Astrocyte (in vitro differentiated cells and primary cell): ENCODE measurements around the gene CSTF1. TPM values are rescaled to one million over a fixed set of nuclear protein-coding genes. Genes with fewer than 3 reads are reported as not detected.
A peak's percentile ranks its signal among the peaks of the same experiment; 100 is the strongest.

ENCODE experiments used
- DNase-seq: peaks from one replicate; pipeline ENCODE4 v3.0.0-alpha.2; 2010; ENCODE audit warnings: low read depth
- FAIRE-seq: peaks from 2 replicates; lab custom pipeline; 2011; peaks lifted over from hg19 to GRCh38; lab: Jason Lieb, UNC
- H2AFZ ChIP-seq: 2 replicates; pipeline ENCODE4 v1.6.0; 2012; ENCODE audit warnings: low read depth, low read length, inconsistent platforms
- H3K27ac ChIP-seq: 2 replicates; pipeline ENCODE4 v1.5.1; 2011; ENCODE audit warnings: low read depth, low read length, inconsistent platforms
- H3K27me3 ChIP-seq: 2 replicates; pipeline ENCODE4 v1.6.0; 2011; ENCODE audit warnings: low read length, inconsistent platforms; ENCODE audit not compliant: insufficient read depth
- H3K36me3 ChIP-seq: 2 replicates; pipeline ENCODE4 v1.5.1; 2011; ENCODE audit warnings: low read length, inconsistent platforms; ENCODE audit not compliant: insufficient read depth
- H3K4me1 ChIP-seq: 2 replicates; pipeline ENCODE4 v1.5.1; 2011; ENCODE audit warnings: low read length, inconsistent platforms; ENCODE audit not compliant: insufficient read depth
- H3K4me2 ChIP-seq: 2 replicates; pipeline ENCODE4 v1.6.0; 2012; ENCODE audit warnings: low read length, inconsistent platforms
- H3K4me3 ChIP-seq: 2 replicates; pipeline ENCODE4 v1.5.1; 2011; ENCODE audit warnings: low read depth, mild to moderate bottlenecking, low read length, inconsistent platforms; ENCODE audit not compliant: insufficient read depth
- H3K79me2 ChIP-seq: 2 replicates; pipeline ENCODE4 v1.6.0; 2012; ENCODE audit warnings: mild to moderate bottlenecking, low read length, inconsistent platforms; ENCODE audit not compliant: insufficient read depth
- H3K9ac ChIP-seq: 2 replicates; pipeline ENCODE4 v1.6.0; 2012; ENCODE audit warnings: mild to moderate bottlenecking, low read length, inconsistent platforms
- H3K9me3 ChIP-seq: 2 replicates; pipeline ENCODE4 v1.5.1; 2012; ENCODE audit warnings: low read depth, mild to moderate bottlenecking, low read length, inconsistent platforms; ENCODE audit not compliant: insufficient read depth
- H4K20me1 ChIP-seq: 2 replicates; pipeline ENCODE4 v1.6.0; 2012; ENCODE audit warnings: low read length, inconsistent platforms; ENCODE audit not compliant: insufficient read depth
- H3K27ac Mint-ChIP-seq: one replicate; pipeline ENCODE4 v1.8.0; 2021; ENCODE audit warnings: mild to moderate bottlenecking, mixed read lengths; ENCODE audit not compliant: unreplicated experiment
- H3K27me3 Mint-ChIP-seq: one replicate; pipeline ENCODE4 v1.8.0; 2021; ENCODE audit warnings: low read depth, mixed read lengths; ENCODE audit not compliant: unreplicated experiment
- H3K36me3 Mint-ChIP-seq: one replicate; pipeline ENCODE4 v1.8.0; 2021; ENCODE audit warnings: low read depth, mixed read lengths; ENCODE audit not compliant: unreplicated experiment
- H3K4me1 Mint-ChIP-seq: one replicate; pipeline ENCODE4 v1.8.0; 2021; ENCODE audit warnings: low read depth, mixed read lengths; ENCODE audit not compliant: unreplicated experiment
- H3K4me3 Mint-ChIP-seq: one replicate; pipeline ENCODE4 v1.8.0; 2021; ENCODE audit warnings: mild to moderate bottlenecking, moderate library complexity, mixed read lengths; ENCODE audit not compliant: unreplicated experiment
- H3K9me3 Mint-ChIP-seq: one replicate; pipeline ENCODE4 v1.8.0; 2021; ENCODE audit warnings: mild to moderate bottlenecking, mixed read lengths; ENCODE audit not compliant: unreplicated experiment
- CTCF ChIP-seq: IDR thresholded peaks from 2 replicates; pipeline ENCODE4 v1.5.1; 2011; ENCODE audit warnings: low read depth, mild to moderate bottlenecking, inconsistent platforms, low read length, moderate library complexity; ENCODE audit not compliant: insufficient read depth
- EZH2 ChIP-seq: IDR thresholded peaks from 2 replicates; pipeline ENCODE4 v1.6.1; 2012; ENCODE audit warnings: mild to moderate bottlenecking, low read length, inconsistent platforms; ENCODE audit not compliant: insufficient read depth
- total RNA-seq: library from RNA; stranded (reverse); gene quantifications from 2 replicates; pipeline ENCODE4 v1.2.1, GENCODE V29; 2021

Gene CSTF1
- total RNA-seq, 1 donor from 2014 or later = 30.3 TPM

GRCh38 chr20:56391596-56392131, 781 bp upstream of the CSTF1 start:
- H3K4me3 Mint-ChIP-seq = no peak overlapping the region
- H3K36me3 ChIP-seq = peaks cover 23% of the 10 kb centered on the region
- peak overlapping the region; percentile 95 for H3K27ac ChIP-seq
- TF ChIP-seq CTCF (no peak), EZH2 (no peak)
- peaks cover 13% of the 10 kb centered on the region for H3K4me1 Mint-ChIP-seq
- H3K4me3 ChIP-seq = peak overlapping the region; percentile 96
- H3K9me3 Mint-ChIP-seq = no peaks in the 10 kb centered on the region
- H3K79me2 ChIP-seq = peaks cover 85% of the 10 kb centered on the region
- no peaks in the 10 kb centered on the region for H3K9me3 ChIP-seq
- H3K9ac ChIP-seq = peak overlapping the region; percentile 95
- FAIRE-seq (no peak), DNase-seq (peak; percentile 1)
- H3K4me2 ChIP-seq = peak overlapping the region; percentile 97
- peak overlapping the region; percentile 95 for H2AFZ ChIP-seq
- no peaks in the 10 kb centered on the region for H3K27me3 Mint-ChIP-seq
- H4K20me1 ChIP-seq = peaks cover 9% of the 10 kb centered on the region
- no peaks in the 10 kb centered on the region for H3K27me3 ChIP-seq
- peak overlapping the region; percentile 85 for H3K27ac Mint-ChIP-seq
- peaks cover 2% of the 10 kb centered on the region for H3K36me3 Mint-ChIP-seq
- H3K4me1 ChIP-seq = peaks cover 18% of the 10 kb centered on the region

- no peaks in the 10 kb centered on the region for H3K27me3 ChIP-seq
- FAIRE-seq (no peak), DNase-seq (no peak)
- no peaks in the 10 kb centered on the region for H3K9me3 ChIP-seq
- peaks cover 37% of the 10 kb centered on the region for H3K36me3 ChIP-seq
- H3K9ac ChIP-seq = peak overlapping the region; percentile 95
- H4K20me1 ChIP-seq = peaks cover 9% of the 10 kb centered on the region
- peaks cover 18% of the 10 kb centered on the region for H3K4me1 ChIP-seq
- peak overlapping the region; percentile 97 for H3K4me2 ChIP-seq
- H3K27ac Mint-ChIP-seq = no peak overlapping the region
- H3K4me1 Mint-ChIP-seq = peaks cover 13% of the 10 kb centered on the region
- no peaks in the 10 kb centered on the region for H3K27me3 Mint-ChIP-seq
- TF ChIP-seq EZH2 = no peak
- TF ChIP-seq CTCF = no peak
- H2AFZ ChIP-seq = peak overlapping the region; percentile 79
- peak overlapping the region; percentile 96 for H3K4me3 ChIP-seq
- H3K27ac ChIP-seq = peak overlapping the region; percentile 95
- peaks cover 74% of the 10 kb centered on the region for H3K79me2 ChIP-seq
- H3K4me3 Mint-ChIP-seq = no peak overlapping the region
- peaks cover 2% of the 10 kb centered on the region for H3K36me3 Mint-ChIP-seq
- H3K9me3 Mint-ChIP-seq = no peaks in the 10 kb centered on the region
Observed at GRCh38 chr20:56392881-56393482, 537 bp downstream of the CSTF1 start.

GRCh38 chr20:56393653-56394052, 1.2 kb downstream of the CSTF1 start:
- Mint-ChIP-seq H3K4me1 (peaks cover 13% of the 10 kb centered on the region), H3K27me3 (no peaks in the 10 kb centered on the region), H3K4me3 (no peak overlapping the region), H3K9me3 (no peaks in the 10 kb centered on the region), H3K27ac (peak overlapping the region; percentile 2), H3K36me3 (peaks cover 2% of the 10 kb centered on the region)
- H3K27ac ChIP-seq = peak overlapping the region; percentile 95
- no peaks in the 10 kb centered on the region for H3K27me3 ChIP-seq
- peak overlapping the region; percentile 96 for H3K4me3 ChIP-seq
- DNase-seq (no peak), FAIRE-seq (no peak)
- TF ChIP-seq CTCF = no peak
- no peak for TF ChIP-seq EZH2
- no peak overlapping the region for H2AFZ ChIP-seq
- peaks cover 9% of the 10 kb centered on the region for H4K20me1 ChIP-seq
- H3K4me1 ChIP-seq = peaks cover 18% of the 10 kb centered on the region
- no peaks in the 10 kb centered on the region for H3K9me3 ChIP-seq
- H3K9ac ChIP-seq = peak overlapping the region; percentile 95
- peaks cover 39% of the 10 kb centered on the region for H3K36me3 ChIP-seq
- peaks cover 67% of the 10 kb centered on the region for H3K79me2 ChIP-seq
- H3K4me2 ChIP-seq = peak overlapping the region; percentile 97
